HCEC 1CT (cell line): ENCODE data around the gene KCTD16.

Experiments used
- DNase-seq: peaks from one replicate; pipeline ENCODE4 v3.0.0-alpha.2; 2017

Gene KCTD16

GRCh38 chr5:144167998-144168397 lies 2.7 kb upstream of the KCTD16 start:
- no peak for DNase-seq

- no peak for DNase-seq
Measured at GRCh38 chr5:144169904-144170275, 783 bp upstream of the KCTD16 start.

DNA sequence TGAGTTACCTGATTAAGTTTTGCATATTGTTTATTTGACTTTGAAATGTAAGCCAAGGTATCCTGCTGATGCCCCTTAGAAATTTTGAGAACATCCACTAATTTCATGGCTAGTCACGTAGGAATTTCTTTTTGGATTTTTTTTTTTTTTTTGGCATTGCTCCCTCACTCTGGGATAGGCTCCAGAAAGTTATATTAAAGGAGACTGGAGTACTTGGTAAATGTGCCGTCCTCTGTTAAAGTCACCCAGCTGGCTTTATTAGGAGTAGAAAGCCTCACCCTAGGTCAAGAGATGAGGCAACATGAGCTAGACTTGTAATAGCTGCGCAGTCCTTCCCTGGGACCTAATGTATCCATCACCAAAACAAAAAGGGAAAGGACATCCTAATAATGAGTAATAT lies 3.1 kb downstream of the KCTD16 start:
- DNase-seq, result no peak

DNA sequence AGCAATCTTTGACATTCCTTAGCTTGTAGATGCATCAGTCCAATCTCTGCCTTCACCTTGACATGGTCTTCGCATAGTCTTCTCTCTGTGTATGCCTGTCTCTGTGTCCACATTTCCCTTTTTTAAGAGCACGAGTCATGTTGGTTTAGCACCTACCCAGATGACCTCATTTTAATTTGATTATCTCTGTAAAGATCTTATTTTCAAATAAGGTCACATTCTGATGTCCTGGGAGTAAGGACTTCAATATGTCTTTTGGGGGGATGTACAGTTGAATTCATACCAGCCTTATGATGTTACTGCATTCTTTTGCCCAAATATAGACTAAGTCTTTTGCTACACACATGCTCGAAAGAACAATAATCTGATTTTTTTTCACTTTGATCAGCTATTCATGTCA lies 6.9 kb downstream of the KCTD16 start:
- peak; percentile 40 for DNase-seq

- no peak for DNase-seq
Measured at GRCh38 chr5:144179226-144179625, 8.6 kb downstream of the KCTD16 start.

- peak; percentile 76 for DNase-seq
Measured at GRCh38 chr5:144183254-144183889, 12.7 kb downstream of the KCTD16 start.

GRCh38 chr5:144187699-144188294 lies 17.1 kb downstream of the KCTD16 start:
- DNase-seq, result peak; percentile 96

DNA sequence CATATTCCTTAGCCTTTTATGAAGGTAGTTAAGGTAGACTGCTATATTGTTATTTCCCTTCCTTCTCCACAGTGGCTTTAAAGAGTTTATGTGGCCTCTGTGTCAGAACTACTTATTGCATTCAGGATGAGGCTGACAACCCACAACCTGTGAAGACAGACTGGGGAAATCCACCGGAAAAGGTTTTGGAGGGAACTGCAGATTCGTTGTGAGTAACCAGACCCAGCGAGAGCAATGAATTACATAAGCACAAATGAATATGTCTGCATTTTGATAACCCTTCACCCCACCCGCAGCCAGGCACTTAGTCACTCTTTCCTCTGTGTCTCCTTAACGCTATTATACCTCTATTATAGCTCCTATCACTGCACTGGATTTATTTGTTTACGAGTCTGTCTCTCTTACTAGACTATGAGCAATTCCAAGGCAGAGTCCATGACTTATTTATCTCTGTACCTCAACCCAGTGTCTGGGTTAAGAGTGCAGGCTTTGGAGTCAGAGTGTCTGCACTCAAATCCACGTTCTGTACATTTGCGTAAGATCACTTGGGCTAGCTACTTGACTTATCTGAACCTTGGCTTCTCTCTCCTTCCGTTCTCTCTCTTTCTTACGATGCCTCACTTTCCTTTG lies 19.2 kb downstream of the KCTD16 start:
- DNase-seq, result peak; percentile 81

- DNase-seq, result no peak
Measured at GRCh38 chr5:144191531-144191930, 20.9 kb downstream of the KCTD16 start.

DNA sequence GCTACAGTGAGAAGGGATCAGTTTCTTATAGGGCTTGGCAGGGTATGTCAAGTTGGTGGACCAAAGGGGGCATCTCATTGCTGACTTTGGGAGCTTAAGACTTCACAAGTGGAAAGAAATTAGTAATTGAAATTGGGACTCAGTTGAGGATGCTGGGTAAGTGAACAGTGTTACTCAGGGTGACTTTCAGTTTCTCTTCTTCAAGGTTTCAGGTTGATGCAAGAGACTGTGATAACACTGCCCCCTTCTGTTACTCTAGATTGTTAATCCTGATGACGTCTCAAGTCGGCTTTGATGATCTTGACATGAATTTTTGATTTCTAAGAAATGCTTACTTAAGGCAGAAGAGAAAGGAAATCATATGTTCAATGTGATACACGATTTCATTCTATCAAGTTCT lies 21.3 kb downstream of the KCTD16 start:
- DNase-seq, result peak; percentile 80

- DNase-seq, result no peak
Measured at GRCh38 chr5:144192661-144193060, 22.0 kb downstream of the KCTD16 start.

DNA sequence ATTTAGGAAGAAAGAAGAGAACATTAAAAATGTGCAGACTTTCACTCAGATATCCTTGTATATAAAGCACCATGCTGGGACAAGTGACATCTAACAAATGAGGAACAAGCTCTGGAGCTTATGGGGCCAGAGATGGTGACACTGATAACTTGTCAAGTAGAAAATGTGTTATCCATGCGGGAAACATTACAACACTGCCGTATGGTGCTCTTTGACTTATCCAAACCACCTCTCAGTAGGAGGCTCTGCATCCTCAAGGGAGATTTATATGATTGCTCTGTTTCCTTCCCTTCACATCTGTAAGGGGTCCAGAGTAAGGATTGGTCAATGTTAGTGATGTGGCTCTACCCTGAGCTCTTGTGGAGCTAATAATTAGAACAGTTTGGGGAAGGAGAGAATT lies 23.5 kb downstream of the KCTD16 start:
- no peak for DNase-seq

DNA sequence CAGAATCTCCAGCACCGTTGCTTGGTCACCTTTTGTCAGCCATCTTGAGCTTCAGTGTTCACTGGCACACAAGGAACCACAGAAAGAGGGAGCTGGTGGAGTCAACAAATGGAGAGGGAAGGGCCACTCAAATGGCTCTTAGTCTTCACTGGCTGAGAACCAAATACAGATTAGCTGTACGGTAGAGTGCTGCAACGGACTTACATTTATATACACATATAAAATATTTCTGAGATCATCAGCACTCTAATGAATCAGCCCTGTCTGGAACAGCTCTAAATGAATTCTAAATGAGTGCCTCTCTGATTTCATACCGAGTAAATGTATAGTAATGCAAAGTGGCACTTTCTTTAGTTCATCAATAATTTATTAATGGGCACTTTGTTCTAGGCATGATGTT lies 24.8 kb downstream of the KCTD16 start:
- peak; percentile 68 for DNase-seq

DNA sequence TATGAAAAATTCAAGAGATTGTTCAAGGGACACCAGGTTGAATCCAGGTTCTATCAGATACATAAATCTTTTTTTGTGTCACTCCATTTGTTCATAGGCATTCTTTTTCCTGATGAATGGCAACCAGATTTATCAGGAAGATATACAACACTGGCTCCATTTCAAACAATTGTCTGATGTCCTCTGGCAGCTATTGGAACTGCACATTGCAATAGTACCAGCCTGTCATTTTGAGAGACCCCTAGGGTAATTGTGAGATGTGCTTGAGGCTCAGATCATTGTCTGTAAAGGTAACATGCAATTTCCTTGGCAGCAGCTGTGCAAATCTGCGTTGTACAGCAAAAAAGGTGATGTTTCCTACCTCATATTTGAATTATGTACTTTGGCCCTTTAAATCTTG lies 25.9 kb downstream of the KCTD16 start:
- DNase-seq, result no peak

GRCh38 chr5:144198386-144198785 lies 27.7 kb downstream of the KCTD16 start:
- peak; percentile 65 for DNase-seq

- no peak for DNase-seq
Measured at GRCh38 chr5:144201588-144201987, 30.9 kb downstream of the KCTD16 start.

DNA sequence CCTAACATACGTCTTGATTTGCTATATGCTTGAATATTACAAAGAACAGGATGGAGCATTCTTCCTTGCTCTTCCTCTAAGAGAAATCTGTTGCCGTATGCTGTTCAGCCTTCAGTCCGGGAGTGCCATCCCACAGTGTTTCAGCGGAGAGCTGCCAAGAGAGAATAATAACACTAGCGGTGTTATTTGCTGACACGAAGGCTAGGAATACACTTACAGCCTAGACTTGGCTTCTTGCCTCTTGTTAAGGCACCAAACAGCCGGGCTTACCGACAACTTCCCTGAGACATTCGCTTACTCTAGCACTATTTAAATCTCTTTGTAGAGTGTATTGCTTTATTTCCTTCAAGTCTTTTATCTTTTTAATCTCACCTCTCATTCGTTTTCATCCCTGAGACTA lies 31.4 kb downstream of the KCTD16 start:
- DNase-seq, result no peak

DNA sequence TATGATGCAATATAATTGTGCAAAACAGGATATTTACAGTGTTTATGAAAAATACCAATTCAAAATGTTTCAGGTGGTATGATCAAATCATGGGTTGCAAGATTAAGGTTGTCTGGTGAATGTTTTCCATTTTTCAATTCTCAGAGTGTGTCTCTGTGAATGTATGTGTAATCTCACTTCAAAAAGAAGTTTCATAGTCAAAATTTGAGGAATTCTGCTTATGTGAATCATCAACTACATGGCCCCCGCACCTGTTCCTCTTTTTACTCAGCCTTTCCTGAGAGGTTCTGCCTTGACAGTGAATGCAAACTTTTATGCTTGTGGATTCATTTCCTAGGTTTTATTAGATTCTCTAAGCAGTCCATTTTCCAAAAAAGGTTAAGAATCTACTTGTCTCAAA lies 32.1 kb downstream of the KCTD16 start:
- no peak for DNase-seq

DNA sequence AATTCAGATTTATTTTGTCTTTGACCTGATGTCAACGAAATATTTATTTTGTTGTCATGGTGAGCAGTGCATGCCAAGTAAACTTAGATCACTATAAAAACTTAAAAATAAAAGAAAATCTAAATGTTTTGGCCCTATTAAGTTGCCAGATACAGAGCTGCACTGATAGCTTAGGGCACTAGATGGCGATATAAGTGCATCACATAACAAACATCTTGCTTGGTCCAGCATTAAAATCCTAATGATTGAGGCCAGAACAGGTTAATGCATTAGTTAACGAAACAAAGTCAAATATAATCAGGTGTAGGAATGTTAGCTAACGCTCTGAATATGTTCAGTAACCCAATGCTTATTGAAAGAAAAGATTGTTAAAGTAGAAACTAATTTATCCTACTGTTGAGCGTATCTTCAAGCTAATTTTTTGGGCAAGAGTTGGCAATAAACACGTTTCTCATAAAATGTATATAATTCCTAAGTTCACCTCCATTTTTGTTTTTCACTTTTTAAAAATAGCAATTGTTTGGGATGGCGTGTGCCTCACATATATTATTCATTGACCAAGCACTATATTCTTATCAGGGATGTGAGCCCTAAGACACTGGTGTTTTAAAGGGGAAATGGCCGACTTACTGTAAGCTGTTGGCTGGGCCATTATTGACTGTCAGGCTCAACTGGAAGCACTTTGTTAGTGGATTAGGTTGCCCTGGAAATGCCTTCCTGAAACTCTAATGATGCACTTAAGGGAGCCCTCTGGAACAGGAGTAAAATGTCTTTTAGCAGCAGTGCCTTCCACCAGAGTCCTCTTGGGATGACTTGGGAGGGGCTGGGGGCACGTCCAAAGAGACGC lies 33.3 kb downstream of the KCTD16 start:
- DNase-seq, result peak; percentile 52

GRCh38 chr5:144205141-144205551 lies 34.5 kb downstream of the KCTD16 start:
- peak; percentile 36 for DNase-seq

DNA sequence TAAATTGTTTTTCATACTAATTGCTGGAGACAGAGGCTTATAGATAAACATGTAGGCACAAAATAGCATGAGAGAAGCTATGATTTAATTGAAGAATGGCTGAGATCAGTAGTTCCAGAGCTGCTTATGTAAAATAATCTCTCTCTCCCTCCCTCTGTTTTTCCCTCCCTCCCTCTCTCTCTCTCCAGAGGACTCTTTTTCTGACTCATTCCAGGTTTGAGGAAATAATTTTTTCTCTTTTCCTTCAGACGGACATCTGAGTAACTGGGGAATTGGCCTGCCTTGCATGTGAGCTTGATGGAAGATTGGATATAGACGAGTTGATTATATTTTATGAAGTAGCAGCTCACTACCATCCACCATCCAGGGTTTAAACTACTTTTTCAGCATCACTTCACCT lies 35.5 kb downstream of the KCTD16 start:
- peak; percentile 11 for DNase-seq

DNA sequence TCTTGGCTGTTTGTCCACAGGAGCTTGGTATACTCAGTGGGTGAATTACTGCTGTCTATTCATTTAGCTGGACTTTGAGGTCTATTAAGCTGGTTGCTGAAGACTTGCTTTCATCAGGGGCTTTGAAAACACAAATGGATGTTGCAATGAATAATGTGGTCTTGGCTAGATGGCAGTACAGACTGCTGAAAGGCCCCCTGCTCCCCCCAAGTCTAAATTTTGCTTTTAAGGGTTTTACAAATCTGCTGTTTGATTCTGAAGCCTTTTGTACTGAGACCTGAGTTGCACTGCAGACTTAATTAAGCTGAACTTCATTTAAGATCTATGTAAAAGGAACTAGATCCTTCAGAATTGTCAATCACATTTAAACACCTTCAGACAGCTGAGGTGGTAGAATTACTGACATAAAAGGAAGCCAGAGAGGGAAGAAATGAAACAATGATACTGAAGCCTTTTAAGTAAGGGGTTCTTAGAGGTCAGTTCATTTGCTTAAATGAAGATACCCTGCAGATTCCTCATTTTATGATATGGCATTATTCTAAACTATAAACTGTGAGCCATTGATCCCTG lies 37.3 kb downstream of the KCTD16 start:
- DNase-seq, result no peak

GRCh38 chr5:144209361-144209760 lies 38.7 kb downstream of the KCTD16 start:
- DNase-seq, result no peak
